MG63 (cell line): ENCODE data around the gene SLC26A4. TPM values are rescaled to one million over a fixed set of nuclear protein-coding genes. Genes with fewer than 3 reads are reported as not detected.

Source experiments
- DNase-seq: peaks from one replicate; pipeline ENCODE4 v3.0.0-alpha.2; 2020
- H3K27me3 ChIP-seq: fragments of 250-450 bp; sonication (Bioruptor Pico); 2 replicates; pipeline ENCODE4 v1.5.1; 2020; ENCODE audit warnings: mild to moderate bottlenecking, moderate library complexity
- H3K36me3 ChIP-seq: fragments of 250-450 bp; sonication (Bioruptor Pico); 2 replicates; pipeline ENCODE4 v1.5.1; 2020; ENCODE audit warnings: mild to moderate bottlenecking, moderate library complexity
- H3K4me3 ChIP-seq: fragments of 250-450 bp; sonication (Bioruptor Pico); 2 replicates; pipeline ENCODE4 v1.5.1; 2020; ENCODE audit warnings: mild to moderate bottlenecking, moderate library complexity
- H3K9me3 ChIP-seq: fragments of 250-450 bp; sonication (Bioruptor Pico); 2 replicates; pipeline ENCODE4 v1.5.1; 2020; ENCODE audit warnings: mild to moderate bottlenecking, moderate library complexity
- total RNA-seq: library from RNA; depleted of rRNA; stranded (reverse); fragments of >200 nt; shearing (Covaris generic); gene quantifications from 2 replicates; pipeline ENCODE4 v1.2.3, GENCODE V29; 2014; ENCODE audit warnings: low replicate concordance; rRNA removed

Gene SLC26A4
- total RNA-seq, 1 experiment from 2014 or later = 0.49 TPM

GRCh38 chr7:107754642-107755041 is 94.0 kb downstream of the SLC26A4 start:
- H3K36me3 ChIP-seq = peaks cover 52% of the 10 kb centered on the region
- no peak overlapping the region for H3K4me3 ChIP-seq
- no peaks in the 10 kb centered on the region for H3K9me3 ChIP-seq
- H3K27me3 ChIP-seq = no peaks in the 10 kb centered on the region
- no peak for DNase-seq

GRCh38 chr7:107758667-107759066 is 98.0 kb downstream of the SLC26A4 start:
- Histone ChIP-seq H3K4me3 (no peak overlapping the region), H3K27me3 (no peaks in the 10 kb centered on the region), H3K36me3 (peaks cover 40% of the 10 kb centered on the region), H3K9me3 (no peaks in the 10 kb centered on the region)
- no peak for DNase-seq

- Histone ChIP-seq H3K27me3 (no peaks in the 10 kb centered on the region), H3K4me3 (no peak overlapping the region), H3K9me3 (no peaks in the 10 kb centered on the region)
These were observed 106.8 kb downstream of the SLC26A4 start for GRCh38 chr7:107767391-107767790.

More at GRCh38 chr7:107767391-107767790, 106.8 kb downstream of the SLC26A4 start:
- no peaks in the 10 kb centered on the region for H3K36me3 ChIP-seq
- DNase-seq = no peak

Other genes starting within 250 kb of the SLC26A4 start
- not detected in 2 replicates for gene GPR22, start 190.8 kb upstream of the SLC26A4 start, total RNA-seq
- 37.5 and 98.0 TPM in 2 replicates for gene COG5, start 96.9 kb upstream of the SLC26A4 start, total RNA-seq
- 1.7 and 1.8 TPM in 2 replicates for gene DUS4L, start 96.9 kb upstream of the SLC26A4 start, total RNA-seq
- gene BCAP29, start 80.6 kb upstream of the SLC26A4 start, total RNA-seq = 24.9 and 67.1 TPM in 2 replicates
- 13.2 and 24.7 TPM in 2 replicates for gene CBLL1, start 83.3 kb downstream of the SLC26A4 start, total RNA-seq
- not detected in 2 replicates for gene SLC26A3, start 142.4 kb downstream of the SLC26A4 start, total RNA-seq
- 8.7 and 44.3 TPM in 2 replicates for gene DLD, start 230.4 kb downstream of the SLC26A4 start, total RNA-seq